Neural progenitor cell (in vitro differentiated cells): ENCODE results near the gene MTG1. TPM values are rescaled to one million over a fixed set of nuclear protein-coding genes. Genes with fewer than 3 reads are reported as not detected.

Source experiments
- DNase-seq: peaks from one replicate; pipeline ENCODE4 v3.0.0-alpha.2; 2016; ENCODE audit warnings: low spot score
- H2AFZ ChIP-seq: fragments of 200-600 bp; sonication (generic); replicated peaks from 2 replicates; pipeline ENCODE4 v1.6.1; 2016; ENCODE audit warnings: antibody characterized with exemption
- H3F3A ChIP-seq: fragments of 200-600 bp; sonication (generic); 2 replicates; pipeline ENCODE4 v1.6.1; 2016; ENCODE audit warnings: antibody characterized with exemption, low read depth
- H3K27ac ChIP-seq: fragments of 200-600 bp; sonication (generic); 2 replicates; pipeline ENCODE4 v1.5.1; 2016; ENCODE audit warnings: mild to moderate bottlenecking
- H3K27me3 ChIP-seq: fragments of 200-600 bp; sonication (generic); 2 replicates; pipeline ENCODE4 v1.6.1; 2016; ENCODE audit warnings: mild to moderate bottlenecking, moderate library complexity
- H3K36me3 ChIP-seq: fragments of 200-600 bp; sonication (generic); 2 replicates; pipeline ENCODE4 v1.5.1; 2016
- H3K4me1 ChIP-seq: fragments of 200-600 bp; sonication (generic); 2 replicates; pipeline ENCODE4 v1.6.1; 2016; ENCODE audit warnings: mixed run types
- H3K4me2 ChIP-seq: fragments of 200-600 bp; sonication (generic); 2 replicates; pipeline ENCODE4 v1.6.1; 2016
- H3K4me3 ChIP-seq: fragments of 200-600 bp; sonication (generic); 2 replicates; pipeline ENCODE4 v1.5.1; 2016
- H3K79me2 ChIP-seq: fragments of 200-600 bp; sonication (generic); 2 replicates; pipeline ENCODE4 v1.6.1; 2016; ENCODE audit warnings: low read depth
- H3K9ac ChIP-seq: fragments of 200-600 bp; sonication (generic); 2 replicates; pipeline ENCODE4 v1.6.1; 2016
- H3K9me3 ChIP-seq: fragments of 200-600 bp; sonication (generic); 2 replicates; pipeline ENCODE4 v1.5.1; 2016; ENCODE audit warnings: low read depth
- H4K20me1 ChIP-seq: fragments of 200-600 bp; sonication (generic); 2 replicates; pipeline ENCODE4 v1.6.1; 2016; ENCODE audit warnings: low read depth
- H3K27ac Mint-ChIP-seq: 3 replicates; pipeline ENCODE4 v1.8.0; 2021; ENCODE audit warnings: mixed read lengths
- H3K27me3 Mint-ChIP-seq: 2 replicates; pipeline ENCODE4 v1.8.0; 2022; ENCODE audit warnings: low read depth, mild to moderate bottlenecking, inconsistent platforms, moderate library complexity, mixed read lengths; ENCODE audit not compliant: insufficient read depth
- H3K36me3 Mint-ChIP-seq: 3 replicates; pipeline ENCODE4 v1.8.0; 2021; ENCODE audit warnings: mixed read lengths
- H3K4me1 Mint-ChIP-seq: 3 replicates; pipeline ENCODE4 v1.8.0; 2021; ENCODE audit warnings: mixed read lengths
- H3K4me3 Mint-ChIP-seq: 3 replicates; pipeline ENCODE4 v1.8.0; 2021; ENCODE audit warnings: mild to moderate bottlenecking, moderate library complexity, mixed read lengths
- H3K9me3 Mint-ChIP-seq: 3 replicates; pipeline ENCODE4 v1.8.0; 2020; ENCODE audit warnings: mixed read lengths
- EZH2 ChIP-seq: fragments of 200-600 bp; sonication (generic); IDR thresholded peaks from 2 replicates; pipeline ENCODE4 v1.6.1; 2017; ENCODE audit warnings: antibody characterized with exemption, mild to moderate bottlenecking, moderate library complexity
- EZH2phosphoT487 ChIP-seq: fragments of 200-600 bp; sonication (generic); IDR thresholded peaks from 2 replicates; pipeline ENCODE4 v1.6.1; 2017; ENCODE audit warnings: antibody characterized with exemption
- total RNA-seq: library from RNA; depleted of rRNA; stranded (reverse); fragments of >200 nt; gene quantifications from 2 replicates; pipeline ENCODE4 v1.2.3, GENCODE V29; 2015; ENCODE audit warnings: low replicate concordance
- TF ChIP-seq, protein P1 (sequence below): fragments of 200-600 bp; sonication (generic); IDR thresholded peaks from 2 replicates; pipeline ENCODE4 v1.5.1; 2017; ENCODE audit warnings: antibody characterized with exemption, mild to moderate bottlenecking

Gene MTG1
- total RNA-seq, 1 donor from 2014 or later, result 28.0 TPM

DNA sequence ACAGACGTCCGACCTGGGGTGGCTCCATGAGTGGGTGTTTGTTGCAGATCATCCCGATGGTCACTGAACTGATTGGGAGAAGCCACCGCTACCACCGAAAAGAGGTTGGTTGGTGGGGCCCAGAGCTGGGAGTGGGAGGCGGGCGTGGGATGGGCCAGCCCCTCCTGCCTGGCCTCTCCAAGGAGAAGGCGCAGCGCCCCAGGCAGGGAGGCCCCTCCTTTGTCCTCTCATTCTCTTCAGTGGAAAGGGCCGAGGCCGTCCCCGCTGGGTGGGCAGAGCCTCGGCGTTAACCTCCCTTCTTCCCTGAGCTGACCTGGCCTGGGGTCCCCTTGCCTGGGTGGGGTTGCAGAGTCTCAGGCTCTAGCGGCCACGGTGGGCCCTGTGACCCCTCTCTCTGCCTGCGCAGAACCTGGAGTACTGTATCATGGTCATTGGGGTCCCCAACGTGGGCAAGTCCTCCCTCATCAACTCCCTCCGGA lies 5.2 kb downstream of the MTG1 start:
- peaks cover 8% of the 10 kb centered on the region for H3K4me1 Mint-ChIP-seq
- no peaks in the 10 kb centered on the region for H3K36me3 ChIP-seq
- H4K20me1 ChIP-seq, result peaks cover 6% of the 10 kb centered on the region
- peaks cover 53% of the 10 kb centered on the region for H3K79me2 ChIP-seq
- TF ChIP-seq, protein P1, sequence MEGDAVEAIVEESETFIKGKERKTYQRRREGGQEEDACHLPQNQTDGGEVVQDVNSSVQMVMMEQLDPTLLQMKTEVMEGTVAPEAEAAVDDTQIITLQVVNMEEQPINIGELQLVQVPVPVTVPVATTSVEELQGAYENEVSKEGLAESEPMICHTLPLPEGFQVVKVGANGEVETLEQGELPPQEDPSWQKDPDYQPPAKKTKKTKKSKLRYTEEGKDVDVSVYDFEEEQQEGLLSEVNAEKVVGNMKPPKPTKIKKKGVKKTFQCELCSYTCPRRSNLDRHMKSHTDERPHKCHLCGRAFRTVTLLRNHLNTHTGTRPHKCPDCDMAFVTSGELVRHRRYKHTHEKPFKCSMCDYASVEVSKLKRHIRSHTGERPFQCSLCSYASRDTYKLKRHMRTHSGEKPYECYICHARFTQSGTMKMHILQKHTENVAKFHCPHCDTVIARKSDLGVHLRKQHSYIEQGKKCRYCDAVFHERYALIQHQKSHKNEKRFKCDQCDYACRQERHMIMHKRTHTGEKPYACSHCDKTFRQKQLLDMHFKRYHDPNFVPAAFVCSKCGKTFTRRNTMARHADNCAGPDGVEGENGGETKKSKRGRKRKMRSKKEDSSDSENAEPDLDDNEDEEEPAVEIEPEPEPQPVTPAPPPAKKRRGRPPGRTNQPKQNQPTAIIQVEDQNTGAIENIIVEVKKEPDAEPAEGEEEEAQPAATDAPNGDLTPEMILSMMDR, result no peak
- TF ChIP-seq EZH2phosphoT487, result no peak
- no peak for TF ChIP-seq EZH2
- no peaks in the 10 kb centered on the region for H3K27me3 ChIP-seq
- no peaks in the 10 kb centered on the region for H3K9me3 ChIP-seq
- DNase-seq, result no peak
- peaks cover 31% of the 10 kb centered on the region for H3K36me3 Mint-ChIP-seq
- no peak overlapping the region for H3K27ac Mint-ChIP-seq
- H2AFZ ChIP-seq, result no peak overlapping the region
- no peak overlapping the region for H3K4me3 ChIP-seq
- H3K4me3 Mint-ChIP-seq, result no peak overlapping the region
- no peaks in the 10 kb centered on the region for H3K27me3 Mint-ChIP-seq
- H3F3A ChIP-seq, result peaks cover 4% of the 10 kb centered on the region
- peaks cover 7% of the 10 kb centered on the region for H3K4me1 ChIP-seq
- no peak overlapping the region for H3K4me2 ChIP-seq
- no peak overlapping the region for H3K9ac ChIP-seq
- H3K9me3 Mint-ChIP-seq, result no peaks in the 10 kb centered on the region
- no peak overlapping the region for H3K27ac ChIP-seq

DNA sequence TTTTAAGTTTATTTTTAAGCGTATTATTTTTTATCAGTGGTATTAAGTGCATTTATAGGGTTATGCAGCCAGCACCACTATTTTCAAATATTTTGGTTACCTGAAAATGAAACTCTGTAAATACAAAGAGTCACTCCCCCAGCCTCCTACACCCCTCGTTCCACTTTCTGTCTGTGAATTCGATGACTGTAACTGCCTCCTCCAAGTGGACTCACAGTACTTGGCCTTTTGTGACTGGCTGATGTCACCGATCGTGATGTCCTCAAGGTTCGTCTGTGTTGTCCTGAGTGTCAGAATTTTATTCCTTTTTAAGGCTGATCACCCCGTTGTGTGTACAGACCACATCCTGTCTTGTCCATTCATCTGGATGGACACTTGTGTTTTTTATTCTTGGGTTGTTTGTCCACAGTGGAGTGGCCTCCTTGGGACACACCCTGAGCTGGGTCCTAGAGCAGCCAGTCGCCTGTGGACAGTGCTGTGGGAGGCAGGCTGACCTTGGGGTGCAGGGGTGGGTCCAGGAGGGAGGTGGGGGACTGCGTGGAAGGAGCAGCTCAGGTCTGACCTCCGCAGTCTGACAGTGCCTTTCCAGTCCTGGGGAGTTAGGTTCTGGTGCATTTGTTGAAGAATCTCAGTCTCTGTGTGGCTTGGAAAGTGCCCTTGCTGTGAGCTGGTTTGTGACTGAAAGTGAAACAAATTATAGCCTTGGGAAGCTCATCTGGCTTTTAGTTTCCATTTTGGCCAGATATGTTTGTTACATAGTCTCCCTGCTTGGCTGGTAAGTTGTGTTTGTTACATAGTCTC lies 6.9 kb downstream of the MTG1 start:
- Mint-ChIP-seq H3K27me3 (no peaks in the 10 kb centered on the region), H3K4me3 (peak overlapping the region; percentile 33), H3K36me3 (peaks cover 47% of the 10 kb centered on the region), H3K27ac (no peak overlapping the region), H3K9me3 (no peaks in the 10 kb centered on the region), H3K4me1 (no peaks in the 10 kb centered on the region)
- peaks cover 51% of the 10 kb centered on the region for H3K79me2 ChIP-seq
- no peaks in the 10 kb centered on the region for H3K4me1 ChIP-seq
- no peak for DNase-seq
- H2AFZ ChIP-seq, result no peak overlapping the region
- H3K9ac ChIP-seq, result no peak overlapping the region
- no peaks in the 10 kb centered on the region for H4K20me1 ChIP-seq
- H3K4me3 ChIP-seq, result no peak overlapping the region
- H3K27ac ChIP-seq, result no peak overlapping the region
- no peaks in the 10 kb centered on the region for H3K9me3 ChIP-seq
- H3K27me3 ChIP-seq, result no peaks in the 10 kb centered on the region
- H3K36me3 ChIP-seq, result peaks cover under 1% of the 10 kb centered on the region
- TF ChIP-seq EZH2 (no peak), EZH2phosphoT487 (no peak)
- H3F3A ChIP-seq, result no peaks in the 10 kb centered on the region
- H3K4me2 ChIP-seq, result no peak overlapping the region

DNA sequence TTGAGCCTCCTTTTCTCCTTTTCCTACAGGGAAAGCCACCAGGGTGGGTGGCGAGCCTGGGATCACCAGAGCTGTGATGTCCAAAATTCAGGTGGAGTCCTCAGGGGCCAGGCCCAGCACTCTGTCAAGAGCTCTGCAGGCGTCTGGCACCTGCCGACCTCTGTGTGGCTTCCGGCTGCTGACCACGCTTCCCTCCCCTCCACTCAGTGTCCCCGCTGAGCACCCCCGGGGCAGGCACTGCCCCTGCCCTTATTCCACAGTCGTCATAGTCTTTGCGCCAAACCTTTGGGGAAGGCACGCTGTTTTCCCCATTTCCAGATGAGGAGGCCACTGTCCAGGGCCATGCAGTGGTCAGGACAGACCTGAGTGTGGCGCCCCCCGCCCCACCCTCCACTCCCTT lies 7.5 kb downstream of the MTG1 start:
- no peak overlapping the region for H3K9ac ChIP-seq
- no peaks in the 10 kb centered on the region for H3F3A ChIP-seq
- H3K9me3 ChIP-seq, result no peaks in the 10 kb centered on the region
- H3K9me3 Mint-ChIP-seq, result peaks cover 2% of the 10 kb centered on the region
- H3K27me3 ChIP-seq, result no peaks in the 10 kb centered on the region
- peaks cover 51% of the 10 kb centered on the region for H3K36me3 Mint-ChIP-seq
- no peak overlapping the region for H3K27ac Mint-ChIP-seq
- no peak overlapping the region for H3K4me3 ChIP-seq
- H3K4me1 ChIP-seq, result no peaks in the 10 kb centered on the region
- no peaks in the 10 kb centered on the region for H4K20me1 ChIP-seq
- H3K4me3 Mint-ChIP-seq, result no peak overlapping the region
- H3K4me2 ChIP-seq, result no peak overlapping the region
- DNase-seq, result no peak
- H3K27ac ChIP-seq, result no peak overlapping the region
- TF ChIP-seq, protein P1, result no peak
- no peak for TF ChIP-seq EZH2phosphoT487
- TF ChIP-seq EZH2, result no peak
- no peaks in the 10 kb centered on the region for H3K27me3 Mint-ChIP-seq
- H3K36me3 ChIP-seq, result peaks cover 3% of the 10 kb centered on the region
- peaks cover 51% of the 10 kb centered on the region for H3K79me2 ChIP-seq
- H3K4me1 Mint-ChIP-seq, result no peaks in the 10 kb centered on the region
- H2AFZ ChIP-seq, result no peak overlapping the region
